HepG2 (cell line): ENCODE data around the gene TTLL11. TPM values are rescaled to one million over a fixed set of nuclear protein-coding genes. Genes with fewer than 3 reads are reported as not detected.

Experiments used
- ATAC-seq: fragments of 200-7000 bp; cut with Tn5 transposase; 3 replicates; pipeline ENCODE4 v1.9.1; 2020; ENCODE audit warnings: mild to moderate bottlenecking, moderate library complexity
- BruUV-seq: library from RNA; stranded (reverse); fragments of 400-500 nt; replicated peaks from 2 replicates; lab custom pipeline; 2021; lab: Mats Ljungman, UMichigan
- CTCF ChIA-PET: fragments of 300-600 bp; formaldehyde crosslinking; extraction: SDS; loops from one replicate; lab custom pipeline; 2021; ENCODE audit warnings: low total read pairs, inconsistent platforms, low intra/inter-chr PET ratio; lab: Yijun Ruan, JAX
- POLR2A ChIA-PET: fragments of 350-600 bp; sonication (Branson Sonifier 250); formaldehyde crosslinking; loops from one replicate; lab custom pipeline; 2020; ENCODE audit warnings: antibody characterized with exemption, inconsistent platforms; lab: Yijun Ruan, JAX
- DNase-seq: peaks from one replicate; pipeline ENCODE4 v3.0.0-alpha.2; 2015; ENCODE audit warnings: low spot score
- FAIRE-seq: peaks from 3 replicates; lab custom pipeline; 2011; peaks lifted over from hg19 to GRCh38; lab: Jason Lieb, UNC
- H2AFZ ChIP-seq: one replicate; pipeline ENCODE4 v1.6.1; 2011; ENCODE audit warnings: low read length, inconsistent platforms
- H3K27ac ChIP-seq: fragments of 300-600 bp; 3 replicates; pipeline ENCODE4 v1.8.0; 2011; ENCODE audit warnings: mixed run types, mild to moderate bottlenecking, mixed read lengths, low read length, inconsistent platforms; ENCODE audit not compliant: insufficient read depth; ENCODE audit errors: extremely low read length
- H3K27me3 ChIP-seq, 2 experiments: fragments of 200-600 bp in 1 of 2; 2 replicates in 1 of 2; 3 replicates in 1 of 2; pipeline versions ENCODE4 v1.6.0 to v1.8.0; 2011; ENCODE audit warnings: low read length in 2 of 2, mild to moderate bottlenecking in 2 of 2, moderate library complexity in 2 of 2, inconsistent platforms in 1 of 2; ENCODE audit not compliant: insufficient read depth in 2 of 2, control insufficient read depth in 1 of 2
- H3K36me3 ChIP-seq, 2 experiments: fragments of 200-600 bp in 1 of 2; replicated peaks in 1 of 2; 2 replicates in 1 of 2; 3 replicates in 1 of 2; pipeline versions ENCODE4 v1.5.1 to v1.8.0; 2011; ENCODE audit warnings: low read length in 2 of 2, inconsistent platforms in 1 of 2; ENCODE audit not compliant: insufficient read depth in 2 of 2, control insufficient read depth in 1 of 2
- H3K4me1 ChIP-seq: 2 replicates; pipeline ENCODE4 v1.5.1; 2012; ENCODE audit warnings: low read length, inconsistent platforms; ENCODE audit not compliant: insufficient read depth
- H3K4me2 ChIP-seq: 2 replicates; pipeline ENCODE4 v1.6.0; 2011; ENCODE audit warnings: low read depth, low read length, inconsistent platforms
- H3K4me3 ChIP-seq, 3 experiments: fragments of 200-600 bp in 1 of 3; sonication (generic), shearing (Covaris generic) in 1 of 3; replicated peaks in 1 of 3; 2 replicates each; pipeline ENCODE4 v1.5.1; 2011 to 2016; ENCODE audit warnings: low read length in 3 of 3, inconsistent platforms in 2 of 3, low read depth in 2 of 3, mild to moderate bottlenecking in 2 of 3, control low read depth in 1 of 3, mixed read lengths in 1 of 3; ENCODE audit not compliant: insufficient read depth in 1 of 3
- H3K79me2 ChIP-seq: one replicate; pipeline ENCODE4 v1.6.1; 2011; ENCODE audit warnings: low read length, inconsistent platforms; ENCODE audit not compliant: insufficient read depth
- H3K9ac ChIP-seq: 2 replicates; pipeline ENCODE4 v1.6.0; 2011; ENCODE audit warnings: mild to moderate bottlenecking, low read depth, low read length, inconsistent platforms; ENCODE audit not compliant: insufficient read depth
- H3K9me3 ChIP-seq: 2 replicates; pipeline ENCODE4 v1.5.1; 2012; ENCODE audit warnings: mild to moderate bottlenecking, low read length
- H4K20me1 ChIP-seq: 2 replicates; pipeline ENCODE4 v1.6.0; 2011; ENCODE audit warnings: inconsistent platforms, mild to moderate bottlenecking, low read length, moderate library complexity; ENCODE audit not compliant: insufficient read depth
- KDM5A ChIP-seq: fragments of 200-600 bp; sonication (generic); IDR thresholded peaks from 2 replicates; pipeline ENCODE4 v1.7.0; 2018; ENCODE audit warnings: antibody characterized with exemption, mild to moderate bottlenecking, low read length, borderline replicate concordance
- MZF1 ChIP-seq: sonication (generic); formaldehyde crosslinking; IDR thresholded peaks from 2 replicates; pipeline ENCODE4 v1.8.1; 2023; ENCODE audit warnings: mild to moderate bottlenecking, missing genetic modification reagents, borderline replicate concordance
- RNF2 ChIP-seq: fragments of 450-650 bp; conservative IDR thresholded peaks from 2 replicates; pipeline ENCODE4 v1.6.1; 2016; ENCODE audit warnings: low read depth
- ZFAT ChIP-seq: sonication (generic); formaldehyde crosslinking; conservative IDR thresholded peaks from 2 replicates; pipeline ENCODE4 v1.8.1; 2023; ENCODE audit warnings: missing genetic modification reagents, inconsistent platforms
- ZNF766 ChIP-seq: sonication (generic); formaldehyde crosslinking; IDR thresholded peaks from 2 replicates; pipeline ENCODE4 v1.5.0; 2020; ENCODE audit warnings: missing genetic modification reagents, borderline replicate concordance
- ZSCAN20 ChIP-seq: sonication (generic); formaldehyde crosslinking; IDR thresholded peaks from 2 replicates; pipeline ENCODE4 v1.4.0; 2020; ENCODE audit warnings: missing genetic modification reagents, mild to moderate bottlenecking, borderline replicate concordance
- WGBS: methylation state at CpG from one replicate; pipeline ENCODE4 v1.1.6; 2017; ENCODE audit warnings: low lambda C conversion rate; 5-methylcytosine and 5-hydroxymethylcytosine counted together
- in situ Hi-C: cut with HindIII; loops from 2 replicates; pipeline ENCODE4 v1.10.0; 2017; ENCODE audit warnings: low pct_unique_long_range_greater_than_20kb; ENCODE audit not compliant: extremely low pct_ligation_motif_present
- intact Hi-C: fragments of 100-400 bp; cut with micrococcal nuclease; formaldehyde crosslinking; loops from one replicate; pipeline ENCODE4 v1.10.0; 2022; ENCODE audit not compliant: unreplicated experiment
- polyA plus RNA-seq, 8 experiments: library from polyadenylated mRNA; depleted of rRNA in 3 of 8; stranded (reverse) in 7 of 8; unstranded in 1 of 8; fragments of >200 nt; fragmentation: Illumina TruSeq in 4 of 8; extraction: Trizol in 4 of 8; gene quantifications; 2 replicates each; pipeline versions ENCODE4 v1.2.1 to v1.2.3, GENCODE V29; 2011 to 2016; ENCODE audit warnings: low read depth in 4 of 8, missing spikeins in 1 of 8, mixed read lengths in 1 of 8; ENCODE audit not compliant: insufficient read depth in 1 of 8
- total RNA-seq, 5 experiments: library from RNA; depleted of rRNA; stranded (reverse); fragments of >200 nt; fragmentation: Illumina TruSeq; extraction: Trizol; gene quantifications; 2 replicates each; pipeline ENCODE4 v1.2.3, GENCODE V29; 2016; ENCODE audit warnings: low read depth in 1 of 5
- TF ChIP-seq, protein P1 (sequence below): sonication (generic); formaldehyde crosslinking; IDR thresholded peaks from 2 replicates; pipeline ENCODE4 v1.9.0; 2022; ENCODE audit warnings: missing genetic modification reagents, mild to moderate bottlenecking, borderline replicate concordance
- TF ChIP-seq, protein P2 (sequence below): sonication (generic); formaldehyde crosslinking; IDR thresholded peaks from 2 replicates; pipeline ENCODE4 v1.4.0; 2020; ENCODE audit warnings: low read depth, missing genetic modification reagents
- TF ChIP-seq, protein P3 (sequence below): IDR thresholded peaks from 2 replicates; pipeline ENCODE4 v1.6.1; 2016; ENCODE audit warnings: mild to moderate bottlenecking, missing biosample characterization, missing genetic modification reagents
- TF ChIP-seq, protein P4 (sequence below): sonication (generic); formaldehyde crosslinking; IDR thresholded peaks from 2 replicates; pipeline ENCODE4 v1.4.0; 2020; ENCODE audit warnings: mild to moderate bottlenecking, missing genetic modification reagents

TTLL11 gene
- total and polyA plus RNA-seq, 2 of the 13 experiments (the other 11 are each of a cell fraction or from before 2014, with no cell fraction given) = 4.5 to 5.2 TPM

DNA sequence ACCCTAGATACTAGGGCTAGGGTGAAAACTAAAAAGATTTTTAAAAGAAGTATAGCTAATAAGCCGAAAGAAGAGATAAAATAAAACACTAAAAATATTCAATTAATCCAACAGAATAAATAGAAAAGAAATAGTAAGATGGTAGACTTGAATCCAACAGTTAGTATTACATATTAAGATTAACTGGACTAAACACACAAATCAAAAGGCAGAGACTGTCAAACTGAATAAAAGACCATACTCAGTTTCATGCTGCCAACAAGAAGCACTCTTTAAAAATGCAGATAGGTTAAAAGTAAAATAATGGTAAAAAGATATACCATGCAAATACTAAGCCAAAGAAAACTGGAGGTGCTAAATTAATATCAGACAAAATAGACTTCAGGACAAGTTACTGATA lies 65.0 kb downstream of the TTLL11 start:
- ChIA-PET CTCF (no interaction called here), POLR2A (no interaction called here)
- H4K20me1 ChIP-seq = no peaks in the 10 kb centered on the region
- ATAC-seq = no peak
- no peak overlapping the region for H2AFZ ChIP-seq
- H3K27ac ChIP-seq = no peak overlapping the region
- H3K36me3 ChIP-seq = no peaks in the 10 kb centered on the region
- intact Hi-C loops = no loop called here
- no TSS peak for BruUV-seq
- WGBS = 97% methylated on average over 1 of the region's 1 CpG
- no peak overlapping the region for H3K9ac ChIP-seq
- in situ Hi-C loops = no loop called here
- no peak overlapping the region for H3K4me3 ChIP-seq
- H3K4me1 ChIP-seq = no peaks in the 10 kb centered on the region
- FAIRE-seq = no peak
- no peaks in the 10 kb centered on the region for H3K27me3 ChIP-seq
- H3K4me2 ChIP-seq = no peak overlapping the region
- DNase-seq = no peak
- peaks cover 8% of the 10 kb centered on the region; the same call in 1 of the 2 replicates for H3K9me3 ChIP-seq
- H3K79me2 ChIP-seq = no peaks in the 10 kb centered on the region
- TF ChIP-seq, protein P1, sequence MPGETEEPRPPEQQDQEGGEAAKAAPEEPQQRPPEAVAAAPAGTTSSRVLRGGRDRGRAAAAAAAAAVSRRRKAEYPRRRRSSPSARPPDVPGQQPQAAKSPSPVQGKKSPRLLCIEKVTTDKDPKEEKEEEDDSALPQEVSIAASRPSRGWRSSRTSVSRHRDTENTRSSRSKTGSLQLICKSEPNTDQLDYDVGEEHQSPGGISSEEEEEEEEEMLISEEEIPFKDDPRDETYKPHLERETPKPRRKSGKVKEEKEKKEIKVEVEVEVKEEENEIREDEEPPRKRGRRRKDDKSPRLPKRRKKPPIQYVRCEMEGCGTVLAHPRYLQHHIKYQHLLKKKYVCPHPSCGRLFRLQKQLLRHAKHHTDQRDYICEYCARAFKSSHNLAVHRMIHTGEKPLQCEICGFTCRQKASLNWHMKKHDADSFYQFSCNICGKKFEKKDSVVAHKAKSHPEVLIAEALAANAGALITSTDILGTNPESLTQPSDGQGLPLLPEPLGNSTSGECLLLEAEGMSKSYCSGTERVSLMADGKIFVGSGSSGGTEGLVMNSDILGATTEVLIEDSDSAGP (CRISPR knock-in tag) = no peak
- no peak for TF ChIP-seq RNF2
- no peak for TF ChIP-seq MZF1
- TF ChIP-seq KDM5A = no peak
- TF ChIP-seq, protein P2, sequence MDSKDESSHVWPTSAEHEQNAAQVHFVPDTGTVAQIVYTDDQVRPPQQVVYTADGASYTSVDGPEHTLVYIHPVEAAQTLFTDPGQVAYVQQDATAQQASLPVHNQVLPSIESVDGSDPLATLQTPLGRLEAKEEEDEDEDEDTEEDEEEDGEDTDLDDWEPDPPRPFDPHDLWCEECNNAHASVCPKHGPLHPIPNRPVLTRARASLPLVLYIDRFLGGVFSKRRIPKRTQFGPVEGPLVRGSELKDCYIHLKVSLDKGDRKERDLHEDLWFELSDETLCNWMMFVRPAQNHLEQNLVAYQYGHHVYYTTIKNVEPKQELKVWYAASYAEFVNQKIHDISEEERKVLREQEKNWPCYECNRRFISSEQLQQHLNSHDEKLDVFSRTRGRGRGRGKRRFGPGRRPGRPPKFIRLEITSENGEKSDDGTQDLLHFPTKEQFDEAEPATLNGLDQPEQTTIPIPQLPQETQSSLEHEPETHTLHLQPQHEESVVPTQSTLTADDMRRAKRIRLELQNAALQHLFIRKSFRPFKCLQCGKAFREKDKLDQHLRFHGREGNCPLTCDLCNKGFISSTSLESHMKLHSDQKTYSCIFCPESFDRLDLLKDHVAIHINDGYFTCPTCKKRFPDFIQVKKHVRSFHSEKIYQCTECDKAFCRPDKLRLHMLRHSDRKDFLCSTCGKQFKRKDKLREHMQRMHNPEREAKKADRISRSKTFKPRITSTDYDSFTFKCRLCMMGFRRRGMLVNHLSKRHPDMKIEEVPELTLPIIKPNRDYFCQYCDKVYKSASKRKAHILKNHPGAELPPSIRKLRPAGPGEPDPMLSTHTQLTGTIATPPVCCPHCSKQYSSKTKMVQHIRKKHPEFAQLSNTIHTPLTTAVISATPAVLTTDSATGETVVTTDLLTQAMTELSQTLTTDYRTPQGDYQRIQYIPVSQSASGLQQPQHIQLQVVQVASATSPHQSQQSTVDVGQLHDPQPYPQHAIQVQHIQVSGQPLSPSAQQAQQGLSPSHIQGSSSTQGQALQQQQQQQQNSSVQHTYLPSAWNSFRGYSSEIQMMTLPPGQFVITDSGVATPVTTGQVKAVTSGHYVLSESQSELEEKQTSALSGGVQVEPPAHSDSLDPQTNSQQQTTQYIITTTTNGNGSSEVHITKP (CRISPR knock-in tag) = no peak
- TF ChIP-seq ZFAT (CRISPR knock-in tag) = no peak
- TF ChIP-seq, protein P3, sequence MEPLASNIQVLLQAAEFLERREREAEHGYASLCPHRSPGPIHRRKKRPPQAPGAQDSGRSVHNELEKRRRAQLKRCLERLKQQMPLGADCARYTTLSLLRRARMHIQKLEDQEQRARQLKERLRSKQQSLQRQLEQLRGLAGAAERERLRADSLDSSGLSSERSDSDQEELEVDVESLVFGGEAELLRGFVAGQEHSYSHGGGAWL (CRISPR knock-in tag) = no peak
- TF ChIP-seq ZNF766 (CRISPR knock-in tag) = no peak
- no peak for TF ChIP-seq ZSCAN20 (CRISPR knock-in tag)
- TF ChIP-seq, protein P4, sequence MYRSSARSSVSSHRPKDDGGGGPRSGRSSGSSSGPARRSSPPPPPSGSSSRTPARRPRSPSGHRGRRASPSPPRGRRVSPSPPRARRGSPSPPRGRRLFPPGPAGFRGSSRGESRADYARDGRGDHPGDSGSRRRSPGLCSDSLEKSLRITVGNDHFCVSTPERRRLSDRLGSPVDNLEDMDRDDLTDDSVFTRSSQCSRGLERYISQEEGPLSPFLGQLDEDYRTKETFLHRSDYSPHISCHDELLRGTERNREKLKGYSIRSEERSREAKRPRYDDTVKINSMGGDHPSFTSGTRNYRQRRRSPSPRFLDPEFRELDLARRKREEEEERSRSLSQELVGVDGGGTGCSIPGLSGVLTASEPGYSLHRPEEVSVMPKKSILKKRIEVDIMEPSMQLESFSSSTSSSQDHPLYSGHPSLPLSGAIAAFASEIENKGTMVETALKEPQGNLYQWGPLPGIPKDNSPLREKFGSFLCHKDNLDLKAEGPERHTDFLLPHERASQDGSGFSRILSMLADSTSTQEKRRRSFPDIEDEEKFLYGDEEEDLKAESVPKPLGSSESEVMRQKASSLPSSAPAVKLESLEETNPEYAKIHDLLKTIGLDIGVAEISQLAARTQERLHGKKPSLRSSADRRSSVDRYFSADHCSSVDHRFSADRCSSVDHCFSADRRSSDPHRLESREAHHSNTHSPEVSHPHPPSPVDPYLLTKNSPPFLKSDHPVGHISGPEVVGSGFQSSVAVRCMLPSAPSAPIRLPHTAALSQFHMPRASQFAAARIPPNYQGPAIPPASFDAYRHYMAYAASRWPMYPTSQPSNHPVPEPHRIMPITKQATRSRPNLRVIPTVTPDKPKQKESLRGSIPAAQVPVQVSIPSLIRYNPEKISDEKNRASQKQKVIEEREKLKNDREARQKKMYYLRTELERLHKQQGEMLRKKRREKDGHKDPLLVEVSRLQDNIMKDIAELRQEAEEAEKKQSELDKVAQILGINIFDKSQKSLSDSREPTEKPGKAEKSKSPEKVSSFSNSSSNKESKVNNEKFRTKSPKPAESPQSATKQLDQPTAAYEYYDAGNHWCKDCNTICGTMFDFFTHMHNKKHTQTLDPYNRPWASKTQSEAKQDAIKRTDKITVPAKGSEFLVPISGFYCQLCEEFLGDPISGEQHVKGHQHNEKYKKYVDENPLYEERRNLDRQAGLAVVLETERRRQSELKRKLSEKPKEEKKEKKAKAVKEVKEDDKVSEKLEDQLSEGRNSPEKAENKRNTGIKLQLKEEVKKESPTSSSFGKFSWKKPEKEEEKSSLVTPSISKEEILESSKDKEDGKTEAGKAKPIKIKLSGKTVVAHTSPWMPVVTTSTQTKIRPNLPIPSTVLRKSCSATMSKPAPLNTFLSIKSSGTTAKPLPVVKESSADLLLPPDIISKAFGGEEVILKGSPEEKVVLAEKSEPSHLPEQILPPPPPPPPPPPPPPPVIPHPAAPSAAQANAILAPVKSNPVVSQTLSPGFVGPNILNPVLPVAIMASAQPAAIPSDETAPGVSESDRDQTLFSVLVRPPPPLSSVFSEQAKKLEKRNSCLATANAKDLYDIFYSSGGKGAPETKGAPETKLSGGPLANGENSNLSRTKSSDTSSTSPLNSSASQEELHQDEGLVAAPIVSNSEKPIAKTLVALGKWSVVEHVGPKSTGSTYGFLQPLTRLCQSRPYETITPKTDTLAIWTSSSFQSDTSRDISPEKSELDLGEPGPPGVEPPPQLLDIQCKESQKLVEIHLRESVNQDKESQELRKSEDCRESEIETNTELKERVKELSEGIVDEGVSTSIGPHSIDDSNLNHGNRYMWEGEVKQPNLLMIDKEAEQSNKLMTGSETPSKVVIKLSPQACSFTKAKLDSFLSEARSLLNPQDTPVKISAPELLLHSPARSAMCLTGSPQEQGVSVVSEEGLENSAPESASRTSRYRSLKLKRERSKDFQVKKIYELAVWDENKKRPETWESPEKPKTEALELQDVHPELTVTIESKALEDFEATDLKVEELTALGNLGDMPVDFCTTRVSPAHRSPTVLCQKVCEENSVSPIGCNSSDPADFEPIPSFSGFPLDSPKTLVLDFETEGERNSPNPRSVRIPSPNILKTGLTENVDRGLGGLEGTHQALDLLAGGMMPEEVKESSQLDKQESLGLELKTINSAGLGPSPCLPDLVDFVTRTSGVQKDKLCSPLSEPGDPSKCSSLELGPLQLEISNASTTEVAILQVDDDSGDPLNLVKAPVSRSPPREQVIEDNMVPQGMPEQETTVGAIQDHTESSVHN (CRISPR knock-in tag) = no peak
